Breast epithelium (tissue), 3 donors: ENCODE data around the gene ADGRV1.
"Not testable (repeated sequence)": the region's sequence is repeated elsewhere in the genome, so short reads cannot be mapped to it uniquely, and the experiment has no call there.

ENCODE experiments used
- POLR2A ChIP-seq: fragments of 450-650 bp; IDR thresholded peaks from one replicate; pipeline ENCODE4 v1.6.1; 2016; ENCODE audit warnings: antibody characterized with exemption, mild to moderate bottlenecking, moderate library complexity
- POLR2AphosphoS5 ChIP-seq, 3 donors: sonication (generic); formaldehyde crosslinking; IDR thresholded peaks; one replicate each; pipeline ENCODE4 v1.6.1; 2017; ENCODE audit warnings: antibody characterized with exemption in 3 of 3
- TF ChIP-seq, protein P1 (sequence below), 3 donors: fragments of 450-650 bp; IDR thresholded peaks; one replicate each; pipeline ENCODE4 v1.5.1; 2016 to 2017; ENCODE audit warnings: antibody characterized with exemption in 3 of 3, mild to moderate bottlenecking in 3 of 3, moderate library complexity in 3 of 3

GRCh38 chr5:91012867-91013266 is 454.3 kb downstream of the ADGRV1 start:
- TF ChIP-seq, protein P1, sequence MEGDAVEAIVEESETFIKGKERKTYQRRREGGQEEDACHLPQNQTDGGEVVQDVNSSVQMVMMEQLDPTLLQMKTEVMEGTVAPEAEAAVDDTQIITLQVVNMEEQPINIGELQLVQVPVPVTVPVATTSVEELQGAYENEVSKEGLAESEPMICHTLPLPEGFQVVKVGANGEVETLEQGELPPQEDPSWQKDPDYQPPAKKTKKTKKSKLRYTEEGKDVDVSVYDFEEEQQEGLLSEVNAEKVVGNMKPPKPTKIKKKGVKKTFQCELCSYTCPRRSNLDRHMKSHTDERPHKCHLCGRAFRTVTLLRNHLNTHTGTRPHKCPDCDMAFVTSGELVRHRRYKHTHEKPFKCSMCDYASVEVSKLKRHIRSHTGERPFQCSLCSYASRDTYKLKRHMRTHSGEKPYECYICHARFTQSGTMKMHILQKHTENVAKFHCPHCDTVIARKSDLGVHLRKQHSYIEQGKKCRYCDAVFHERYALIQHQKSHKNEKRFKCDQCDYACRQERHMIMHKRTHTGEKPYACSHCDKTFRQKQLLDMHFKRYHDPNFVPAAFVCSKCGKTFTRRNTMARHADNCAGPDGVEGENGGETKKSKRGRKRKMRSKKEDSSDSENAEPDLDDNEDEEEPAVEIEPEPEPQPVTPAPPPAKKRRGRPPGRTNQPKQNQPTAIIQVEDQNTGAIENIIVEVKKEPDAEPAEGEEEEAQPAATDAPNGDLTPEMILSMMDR (IDR thresholded peaks at IDR 0.05), result not testable (repeated sequence)
- not testable (repeated sequence) for TF ChIP-seq POLR2A; POLR2AphosphoS5 (IDR thresholded peaks at IDR 0.05)
